HG02885 (cell line): ENCODE data around the gene CPSF3.
"Not testable (repeated sequence)": the region's sequence is repeated elsewhere in the genome, so short reads cannot be mapped to it uniquely, and the experiment has no call there.

Source experiments
- ATAC-seq: cut with Tn5 transposase; IDR thresholded peaks from one replicate; pipeline ENCODE4 v1.9.1; 2021; ENCODE audit warnings: mild to moderate bottlenecking; ENCODE audit not compliant: unreplicated experiment, poor library complexity

CPSF3 gene

GRCh38 chr2:9493478-9493877, 70.0 kb downstream of the CPSF3 start:
- no peak for ATAC-seq

- ATAC-seq, result no peak
Measured at GRCh38 chr2:9494081-9494480, 70.6 kb downstream of the CPSF3 start.

- ATAC-seq, result no peak
Measured at GRCh38 chr2:9497017-9497416, 73.6 kb downstream of the CPSF3 start.

- ATAC-seq, result no peak
Measured at GRCh38 chr2:9498210-9498609, 74.8 kb downstream of the CPSF3 start.

- no peak for ATAC-seq
Measured at GRCh38 chr2:9508931-9509330, 85.5 kb downstream of the CPSF3 start.

- ATAC-seq, result not testable (repeated sequence)
Measured at GRCh38 chr2:9513946-9514345, 90.5 kb downstream of the CPSF3 start.

- no peak for ATAC-seq
Measured at GRCh38 chr2:9517118-9517782, 93.8 kb downstream of the CPSF3 start.

- no peak for ATAC-seq
Measured at GRCh38 chr2:9518163-9518562, 94.7 kb downstream of the CPSF3 start.

GRCh38 chr2:9518780-9519179, 95.3 kb downstream of the CPSF3 start:
- no peak for ATAC-seq

- ATAC-seq, result no peak
Measured at GRCh38 chr2:9519250-9519649, 95.8 kb downstream of the CPSF3 start.
